Measurements from ENCODE around the gene CREM. TPM values are rescaled to one million over a fixed set of nuclear protein-coding genes. Genes with fewer than 3 reads are reported as not detected.

CREM gene
- polyA plus RNA-seq, 3 donors = 11.4 to 12.4 (median 12.1) TPM

DNA sequence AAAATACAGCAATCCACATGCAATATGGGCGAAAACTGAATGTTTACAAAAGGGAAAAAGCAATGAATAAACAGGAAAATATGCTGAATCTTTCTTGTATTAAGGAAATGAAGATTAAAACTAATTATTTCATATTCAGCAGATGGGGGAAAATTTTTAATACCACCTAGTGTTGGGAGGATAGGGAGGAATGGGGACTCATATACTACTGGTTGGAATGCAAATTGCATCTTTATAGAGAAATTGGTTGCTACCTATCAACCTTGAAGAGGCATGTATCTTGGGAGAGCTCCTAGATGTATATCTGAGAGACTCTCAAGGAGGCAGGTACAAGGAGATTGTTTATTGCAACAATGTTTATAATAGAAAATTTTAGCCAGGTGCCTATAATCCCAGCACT is 101.4 kb downstream of the CREM start:
- H3K27ac Mint-ChIP-seq = no peak overlapping the region
- no peak overlapping the region for H3K4me3 Mint-ChIP-seq
- peaks cover 0 to 4% (median 0%) of the 10 kb centered on the region in 3 donors for H3K27me3 Mint-ChIP-seq (ENCODE audit: low read depth in 3 of 3)

DNA sequence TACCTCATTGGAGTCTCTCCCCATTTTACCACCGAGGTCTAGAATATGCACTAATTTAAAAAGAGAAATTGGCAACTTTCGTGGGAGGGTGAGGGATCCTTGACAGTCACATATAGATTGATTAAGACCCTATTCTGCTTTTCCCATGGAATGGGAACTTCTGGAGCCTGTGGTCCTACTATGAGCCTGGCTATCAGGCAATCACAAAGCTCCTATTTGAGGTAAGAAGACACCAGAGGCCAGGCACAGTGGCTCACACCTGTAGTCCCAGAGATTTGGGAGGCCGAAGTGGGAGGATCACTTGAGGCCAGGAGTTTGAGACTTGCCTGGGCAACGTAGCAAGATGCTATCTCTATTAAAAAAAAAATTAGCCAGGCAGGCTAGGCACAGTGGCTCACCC is 105.0 kb downstream of the CREM start:
- no peak for DNase-seq
- H3K9me3 Mint-ChIP-seq = peaks cover 0 to 3% (median 0%) of the 10 kb centered on the region in 7 donors
- Histone ChIP-seq H2AFZ (ENCODE audit: insufficient read depth, low read depth, low read length, poor library complexity, severe bottlenecking) (no peak overlapping the region), H3K79me2 (ENCODE audit: insufficient read depth, low read length) (no peaks in the 10 kb centered on the region), H4K20me1 (ENCODE audit: insufficient read depth, low read length) (no peaks in the 10 kb centered on the region), H3K9me3 (replicated peaks in 1 of 2; ENCODE audit: control insufficient read depth in 1 of 2, insufficient read depth in 1 of 2, low read length in 2 of 2) (no peaks in the 10 kb centered on the region), H3K9ac (ENCODE audit: insufficient read depth, low read length, poor library complexity, severe bottlenecking) (no peak overlapping the region), H3K36me3 (replicated peaks in 1 of 2; ENCODE audit: control insufficient read depth in 1 of 2, insufficient read depth in 2 of 2, low read length in 2 of 2) (no peaks in the 10 kb centered on the region), H3K4me1 (ENCODE audit: control insufficient read depth in 1 of 2, insufficient read depth in 2 of 2, low read length in 2 of 2) (no peaks in the 10 kb centered on the region), H3K4me3 (replicated peaks in 1 of 3; ENCODE audit: low read depth in 2 of 3, low read length in 3 of 3) (no peak overlapping the region), H3K27ac (ENCODE audit: low read depth in 1 of 2, low read length in 2 of 2) (no peak overlapping the region), H3K27me3 (ENCODE audit: control insufficient read depth in 2 of 2, insufficient read depth in 2 of 2, low read length in 2 of 2) (no peaks in the 10 kb centered on the region), H3K4me2 (replicated peaks; ENCODE audit: extremely low read depth, low read length, poor library complexity, severe bottlenecking) (no peak overlapping the region)
- H3K4me3 Mint-ChIP-seq = no peak overlapping the region
- TF ChIP-seq, protein P1, sequence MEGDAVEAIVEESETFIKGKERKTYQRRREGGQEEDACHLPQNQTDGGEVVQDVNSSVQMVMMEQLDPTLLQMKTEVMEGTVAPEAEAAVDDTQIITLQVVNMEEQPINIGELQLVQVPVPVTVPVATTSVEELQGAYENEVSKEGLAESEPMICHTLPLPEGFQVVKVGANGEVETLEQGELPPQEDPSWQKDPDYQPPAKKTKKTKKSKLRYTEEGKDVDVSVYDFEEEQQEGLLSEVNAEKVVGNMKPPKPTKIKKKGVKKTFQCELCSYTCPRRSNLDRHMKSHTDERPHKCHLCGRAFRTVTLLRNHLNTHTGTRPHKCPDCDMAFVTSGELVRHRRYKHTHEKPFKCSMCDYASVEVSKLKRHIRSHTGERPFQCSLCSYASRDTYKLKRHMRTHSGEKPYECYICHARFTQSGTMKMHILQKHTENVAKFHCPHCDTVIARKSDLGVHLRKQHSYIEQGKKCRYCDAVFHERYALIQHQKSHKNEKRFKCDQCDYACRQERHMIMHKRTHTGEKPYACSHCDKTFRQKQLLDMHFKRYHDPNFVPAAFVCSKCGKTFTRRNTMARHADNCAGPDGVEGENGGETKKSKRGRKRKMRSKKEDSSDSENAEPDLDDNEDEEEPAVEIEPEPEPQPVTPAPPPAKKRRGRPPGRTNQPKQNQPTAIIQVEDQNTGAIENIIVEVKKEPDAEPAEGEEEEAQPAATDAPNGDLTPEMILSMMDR (IDR thresholded peaks at IDR 0.05) = no peak
- no peaks in the 10 kb centered on the region for H3K4me1 Mint-ChIP-seq
- 94% methylated on average over 2 of the region's 4 CpGs for WGBS (ENCODE audit: insufficient coverage)
- no peak overlapping the region for H3K27ac Mint-ChIP-seq
- intact Hi-C loops (cut with micrococcal nuclease) = no loop called here
- no peaks in the 10 kb centered on the region for H3K36me3 Mint-ChIP-seq
- peaks cover 0 to 2% (median 0%) of the 10 kb centered on the region in 3 donors for H3K27me3 Mint-ChIP-seq (ENCODE audit: low read depth in 3 of 3)

More for the DNA sequence above, 101.4 kb downstream of the CREM start:
- no peak overlapping the region for H3K4me2 ChIP-seq (replicated peaks; ENCODE audit: extremely low read depth, low read length, poor library complexity, severe bottlenecking)
- Mint-ChIP-seq H3K9me3 (peaks cover 0 to 7% (median 3%) of the 10 kb centered on the region in 7 donors), H3K36me3 (no peaks in the 10 kb centered on the region), H3K4me1 (peaks cover 4% of the 10 kb centered on the region)
- TF ChIP-seq, protein P1 (IDR thresholded peaks at IDR 0.05) = no peak
- no peak overlapping the region for H3K27ac ChIP-seq (ENCODE audit: low read depth in 1 of 2, low read length in 2 of 2)
- intact Hi-C loops (cut with micrococcal nuclease) = no loop called here
- H3K79me2 ChIP-seq (ENCODE audit: insufficient read depth, low read length) = no peaks in the 10 kb centered on the region
- no peaks in the 10 kb centered on the region for H3K27me3 ChIP-seq (ENCODE audit: control insufficient read depth in 2 of 2, insufficient read depth in 2 of 2, low read length in 2 of 2)
- no CpG with 5 or more reads among the region's 1 CpG for WGBS (ENCODE audit: insufficient coverage)
- H3K36me3 ChIP-seq (replicated peaks in 1 of 2; ENCODE audit: control insufficient read depth in 1 of 2, insufficient read depth in 2 of 2, low read length in 2 of 2) = no peaks in the 10 kb centered on the region
- no peaks in the 10 kb centered on the region for H3K4me1 ChIP-seq (ENCODE audit: control insufficient read depth in 1 of 2, insufficient read depth in 2 of 2, low read length in 2 of 2)
- H3K9ac ChIP-seq (ENCODE audit: insufficient read depth, low read length, poor library complexity, severe bottlenecking) = no peak overlapping the region
- peaks cover 0 to 4% of the 10 kb centered on the region in 2 donors for H3K9me3 ChIP-seq (replicated peaks in 1 of 2; ENCODE audit: control insufficient read depth in 1 of 2, insufficient read depth in 1 of 2, low read length in 2 of 2)
- H4K20me1 ChIP-seq (ENCODE audit: insufficient read depth, low read length) = no peaks in the 10 kb centered on the region
- no peak for DNase-seq
- H2AFZ ChIP-seq (ENCODE audit: insufficient read depth, low read depth, low read length, poor library complexity, severe bottlenecking) = no peak overlapping the region
- no peak overlapping the region for H3K4me3 ChIP-seq (replicated peaks in 1 of 3; ENCODE audit: low read depth in 2 of 3, low read length in 3 of 3)

Data from CD14-positive monocyte (primary cell).